Frontal cortex (tissue), 4 donors: ENCODE results near the gene SRP68. TPM values are rescaled to one million over a fixed set of nuclear protein-coding genes. Genes with fewer than 3 reads are reported as not detected.
"Not testable (repeated sequence)": the region's sequence is repeated elsewhere in the genome, so short reads cannot be mapped to it uniquely, and the experiment has no call there.

Source experiments
- DNase-seq, 2 donors: peaks; one replicate each; pipeline ENCODE4 v3.0.0; 2012; ENCODE audit warnings: low spot score in 2 of 2
- FAIRE-seq: peaks from 2 replicates; lab custom pipeline; 2012; peaks lifted over from hg19 to GRCh38; lab: Jason Lieb, UNC
- total RNA-seq: library from RNA; depleted of rRNA; stranded (reverse); fragments of >200 nt; gene quantifications from one replicate; pipeline ENCODE4 v1.2.3, GENCODE V29; 2014
- donor health status: control.
- donor health status: control.
- donor health status: control.

The SRP68 gene
- total RNA-seq, 1 donor from 2014 or later, result 16.7 TPM

DNA sequence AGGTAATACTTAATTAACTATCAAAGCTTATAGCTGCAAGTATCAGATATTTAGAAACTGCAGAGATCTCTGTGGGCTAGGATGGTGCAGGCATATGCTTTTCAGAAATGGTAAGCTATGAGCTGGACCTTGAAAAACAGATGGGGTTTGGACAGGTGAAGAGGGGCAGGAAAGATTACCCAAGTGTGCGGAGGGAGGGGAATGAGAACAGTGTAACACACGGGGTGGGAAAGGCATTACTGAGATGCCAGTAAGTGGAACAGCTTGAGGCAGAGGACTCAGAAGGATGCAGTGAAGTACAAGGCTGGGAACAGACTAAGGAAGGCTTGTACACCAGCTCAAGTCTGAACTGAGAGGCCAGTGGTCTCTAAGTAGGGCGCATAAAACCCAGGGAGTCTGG lies 23.1 kb downstream of the SRP68 start:
- no peak for FAIRE-seq
- DNase-seq, result no peak

- DNase-seq (no peak), FAIRE-seq (no peak)
These were observed 23.6 kb downstream of the SRP68 start for GRCh38 chr17:76048711-76049110.

DNA sequence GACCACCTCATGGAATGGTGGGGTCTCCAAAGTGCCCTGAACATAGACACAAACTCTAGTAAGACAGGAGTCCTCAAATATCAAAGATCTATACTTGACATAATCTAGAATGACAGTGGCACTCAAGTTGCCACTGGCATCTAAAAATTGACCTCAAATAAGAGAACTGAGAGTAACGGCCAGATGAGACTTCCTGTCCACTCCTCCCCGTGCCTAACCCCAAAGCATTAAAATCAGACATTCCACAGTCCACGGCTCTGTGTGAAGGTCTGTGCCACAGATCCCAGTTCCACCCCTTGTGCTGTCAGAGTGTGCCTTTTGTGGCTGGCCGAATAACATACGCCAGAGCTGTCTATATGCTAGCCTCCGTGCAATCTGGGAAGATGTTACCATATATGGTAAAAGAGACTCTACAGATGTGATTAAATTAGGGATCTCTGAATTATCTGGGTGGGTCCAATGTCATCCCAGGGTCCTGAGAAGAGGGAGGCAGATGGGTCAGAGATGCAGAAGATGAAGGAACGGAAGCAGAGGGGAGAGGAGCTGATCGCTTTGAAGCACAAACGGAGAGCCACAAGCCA lies 24.2 kb downstream of the SRP68 start:
- no peak for FAIRE-seq

GRCh38 chr17:76046064-76046463 lies 26.3 kb downstream of the SRP68 start:
- no peak for FAIRE-seq
- no peak for DNase-seq

More for the DNA sequence above, 24.2 kb downstream of the SRP68 start:
- DNase-seq, result no peak

GRCh38 chr17:76044475-76045007 lies 27.8 kb downstream of the SRP68 start:
- not testable (repeated sequence) for FAIRE-seq, DNase-seq

DNA sequence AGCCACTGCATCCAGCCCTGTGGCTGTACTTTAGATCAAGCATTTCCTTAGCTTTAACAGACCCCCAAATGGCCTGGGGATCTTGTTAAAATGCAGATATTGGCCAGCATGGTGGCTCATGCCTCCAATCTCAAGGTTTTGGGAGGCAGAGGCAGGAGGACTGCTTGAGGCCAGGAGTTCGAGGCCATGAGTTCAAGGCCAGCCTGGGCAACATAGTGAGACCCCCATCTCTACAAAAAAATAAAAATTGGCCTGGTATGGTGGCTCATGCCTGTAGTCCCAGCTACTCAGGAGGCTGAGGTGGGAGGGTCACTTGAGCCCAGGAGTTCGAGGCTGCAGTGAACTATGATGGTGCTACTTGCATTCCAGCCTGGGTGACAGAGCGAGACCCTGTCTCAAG lies 29.4 kb downstream of the SRP68 start:
- FAIRE-seq, DNase-seq: not testable (repeated sequence)

GRCh38 chr17:76040376-76040775 lies 31.9 kb downstream of the SRP68 start:
- DNase-seq (no peak), FAIRE-seq (no peak)

DNA sequence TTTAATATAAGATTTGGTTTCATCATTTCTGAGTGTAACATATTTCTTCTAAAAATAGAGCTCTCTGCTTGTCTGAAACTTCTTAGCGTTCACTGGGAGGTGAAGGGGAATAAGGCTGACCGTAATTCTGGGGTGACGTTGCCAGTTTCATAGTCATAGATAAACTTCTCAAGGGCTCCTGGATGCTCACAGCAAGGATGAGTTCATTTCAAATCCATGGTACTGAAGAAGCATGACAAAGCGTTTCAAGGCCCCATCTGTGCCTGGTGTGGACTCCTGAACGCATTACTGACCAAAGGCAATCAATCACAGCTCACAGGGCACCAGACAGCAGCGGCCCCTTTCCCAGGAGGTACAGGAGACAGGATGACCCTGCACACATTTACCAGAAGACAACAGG lies 33.2 kb downstream of the SRP68 start:
- FAIRE-seq (no peak), DNase-seq (no peak)

DNA sequence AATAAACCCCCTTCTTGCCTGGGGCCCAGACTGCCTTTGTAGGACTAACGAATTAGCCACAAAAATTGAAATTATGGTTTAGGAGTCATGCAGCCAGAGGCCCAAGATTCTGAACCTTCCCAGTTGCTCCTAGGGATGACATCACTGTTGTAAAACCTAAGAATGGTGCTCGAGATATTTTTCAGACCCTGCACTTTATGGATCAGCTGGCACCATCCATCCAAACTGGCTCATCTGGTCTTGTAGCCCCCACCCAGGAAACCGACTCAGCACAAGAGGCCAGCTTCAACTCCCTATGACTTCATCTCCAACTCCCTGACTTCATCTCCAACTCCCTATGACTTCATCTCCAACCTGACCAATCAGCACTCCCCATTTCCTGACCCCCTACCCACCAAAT lies 34.3 kb downstream of the SRP68 start:
- FAIRE-seq (no peak), DNase-seq (no peak)

GRCh38 chr17:76036497-76037261 lies 35.6 kb downstream of the SRP68 start:
- DNase-seq, result no peak

GRCh38 chr17:76034428-76035350 lies 37.6 kb downstream of the SRP68 start:
- no peak for DNase-seq
- FAIRE-seq, result no peak

More at GRCh38 chr17:76036497-76037261, 35.6 kb downstream of the SRP68 start:
- no peak for FAIRE-seq

DNA sequence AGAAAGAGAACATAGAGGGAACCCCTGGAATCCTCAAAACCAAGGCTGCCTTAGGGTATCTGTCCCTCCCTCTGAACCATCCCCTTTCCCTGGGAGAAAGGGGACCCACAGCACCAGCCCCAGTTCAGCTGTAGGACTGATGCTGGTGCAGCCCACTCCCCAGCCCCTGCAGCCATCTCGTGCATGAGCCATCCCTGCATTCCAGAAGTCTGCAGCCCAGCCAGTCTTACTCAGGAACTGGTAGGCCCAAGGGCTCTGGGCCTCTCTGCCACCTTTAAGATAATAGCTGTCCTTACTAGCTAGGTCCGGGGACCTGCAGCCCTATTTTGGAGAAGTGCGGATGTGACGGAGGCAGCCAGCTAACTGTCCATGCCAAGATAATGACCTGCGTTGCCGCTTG lies 39.2 kb downstream of the SRP68 start:
- DNase-seq (no peak), FAIRE-seq (no peak)

- no peak for DNase-seq
- FAIRE-seq, result no peak
These were observed 39.6 kb downstream of the SRP68 start for GRCh38 chr17:76032780-76033108.

GRCh38 chr17:76032073-76032779 lies 40.1 kb downstream of the SRP68 start:
- DNase-seq (no peak), FAIRE-seq (no peak)

DNA sequence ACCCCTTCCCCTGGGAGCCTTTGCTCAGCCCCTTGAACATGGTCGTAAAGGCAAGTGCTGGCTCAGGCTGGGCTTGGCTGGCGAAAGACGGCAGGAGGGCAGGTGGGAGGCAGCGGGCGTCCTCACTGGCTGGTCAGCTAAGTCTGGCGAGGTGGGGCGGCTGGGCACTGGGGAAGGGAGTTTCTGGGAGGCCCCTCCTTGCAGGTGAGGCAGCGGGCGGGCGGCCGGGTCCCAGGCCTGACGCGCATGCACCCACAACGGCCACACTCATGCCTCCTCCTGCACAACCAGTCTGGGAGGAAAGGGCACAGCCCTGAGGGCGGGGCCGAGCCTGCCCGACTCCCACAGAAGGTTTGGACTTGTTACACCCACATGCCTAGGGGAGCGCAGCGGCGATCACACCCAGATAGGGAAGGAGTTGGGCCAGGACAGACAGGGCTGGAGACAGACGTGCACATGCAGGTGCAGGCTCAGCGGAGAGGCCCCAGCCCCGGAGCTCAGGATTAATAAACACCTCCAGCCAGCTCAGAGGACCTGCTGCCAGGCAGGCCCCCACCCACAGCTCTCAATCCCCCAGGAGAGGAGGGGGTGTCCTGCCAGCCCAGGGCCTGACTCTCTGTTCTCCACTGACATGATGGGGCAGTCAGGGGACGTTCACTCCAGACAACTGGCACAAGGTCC lies 45.0 kb downstream of the SRP68 start, which contains the start of gene EVPL:
EVPL (minus strand) TSS at position 148 of the 681 bp plus-strand sequence; CDS start at position 40, 108 bp downstream.
- no peak for FAIRE-seq
- no peak for DNase-seq

DNA sequence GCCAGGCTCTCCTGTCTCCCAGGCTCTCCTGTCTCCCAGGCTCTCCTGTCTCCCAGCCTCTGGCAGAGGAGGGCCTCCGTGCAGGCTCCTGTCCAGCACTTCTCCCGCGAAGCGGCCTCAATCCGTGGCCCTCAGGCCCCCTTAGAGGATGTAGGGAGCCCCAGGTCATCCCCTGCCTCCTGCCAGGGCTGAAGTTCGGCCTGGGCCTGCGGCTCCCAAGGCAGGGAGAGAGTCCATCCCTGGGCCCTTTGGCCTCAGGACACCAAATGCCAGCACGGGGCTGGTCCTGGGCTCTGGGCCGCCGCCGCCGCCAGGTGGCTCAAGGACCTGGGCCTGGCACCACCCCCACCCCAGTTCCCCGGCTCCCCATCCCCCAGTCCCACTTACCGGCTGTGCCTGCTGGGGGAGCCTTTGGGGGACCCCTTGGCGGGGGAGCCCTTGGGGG lies 45.6 kb downstream of the SRP68 start:
- DNase-seq, result no peak
- no peak for FAIRE-seq

- DNase-seq (no peak), FAIRE-seq (no peak)
These were observed 47.0 kb downstream of the SRP68 start for GRCh38 chr17:76025294-76025693.

- FAIRE-seq (no peak), DNase-seq (no peak)
These were observed 48.0 kb downstream of the SRP68 start for GRCh38 chr17:76024353-76024752.

GRCh38 chr17:76023900-76024237 lies 48.4 kb downstream of the SRP68 start:
- FAIRE-seq (no peak), DNase-seq (no peak)
